LNCAP (cell line): ENCODE results near the gene ZNF382.

Experiments used
- CTCF ChIP-seq: fragments of 450-650 bp; IDR thresholded peaks from 2 replicates; pipeline ENCODE4 v1.5.1; 2017; ENCODE audit warnings: mild to moderate bottlenecking

Gene ZNF382

GRCh38 chr19:36646746-36647145, 41.6 kb downstream of the ZNF382 start:
- TF ChIP-seq CTCF = no peak

- no peak for TF ChIP-seq CTCF
These were observed 47.8 kb downstream of the ZNF382 start for GRCh38 chr19:36652958-36653357.

- TF ChIP-seq CTCF = no peak
These were observed 60.7 kb downstream of the ZNF382 start for GRCh38 chr19:36665832-36666231.

GRCh38 chr19:36668646-36669045, 63.5 kb downstream of the ZNF382 start:
- no peak for TF ChIP-seq CTCF

GRCh38 chr19:36672368-36672767, 67.3 kb downstream of the ZNF382 start:
- TF ChIP-seq CTCF = no peak

- no peak for TF ChIP-seq CTCF
These were observed 69.1 kb downstream of the ZNF382 start for GRCh38 chr19:36674201-36674600.

- TF ChIP-seq CTCF = no peak
These were observed 74.3 kb downstream of the ZNF382 start for GRCh38 chr19:36679455-36679854.
